GM12878 (cell line): ENCODE results near the gene C3orf33. TPM values are rescaled to one million over a fixed set of nuclear protein-coding genes. Genes with fewer than 3 reads are reported as not detected.

ENCODE experiments used
- ATAC-seq: fragments of 200-7000 bp; cut with Tn5 transposase; 3 replicates; pipeline ENCODE4 v1.9.1; 2020; ENCODE audit warnings: mild to moderate bottlenecking, moderate library complexity
- BruUV-seq: library from RNA; stranded (reverse); fragments of 400-500 nt; replicated peaks from 2 replicates; lab custom pipeline; 2021; lab: Mats Ljungman, UMichigan
- CTCF ChIA-PET: fragments of 300-600 bp; sonication (Branson Sonifier 250); formaldehyde crosslinking; extraction: SDS; loops from one replicate; lab custom pipeline; 2021; ENCODE audit warnings: inconsistent platforms; lab: Yijun Ruan, JAX
- POLR2A ChIA-PET: fragments of 350-600 bp; formaldehyde crosslinking; extraction: SDS; loops from one replicate; lab custom pipeline; 2021; ENCODE audit warnings: inconsistent platforms; lab: Charles Lee
- RAD21 ChIA-PET: fragments of 300-600 bp; sonication (Branson Sonifier 250); formaldehyde crosslinking; loops from one replicate; lab custom pipeline; 2023; ENCODE audit warnings: antibody characterized with exemption; ENCODE audit not compliant: unreplicated experiment; lab: Charles Lee
- SMC1A ChIA-PET: fragments of 300-600 bp; sonication (Branson Sonifier 250); formaldehyde crosslinking; loops from one replicate; lab custom pipeline; 2023; ENCODE audit not compliant: unreplicated experiment, uncharacterized antibody; lab: Charles Lee
- DNase-seq: peaks from one replicate; pipeline ENCODE4 v3.0.0-alpha.2; 2011; ENCODE audit warnings: low read depth, low spot score
- FAIRE-seq: peaks from 3 replicates; lab custom pipeline; 2011; peaks lifted over from hg19 to GRCh38; lab: Jason Lieb, UNC
- H2AFZ ChIP-seq: 2 replicates; pipeline ENCODE4 v1.6.0; 2011; ENCODE audit warnings: low read depth, low read length, control low read depth; ENCODE audit not compliant: control insufficient read depth
- H3K27ac ChIP-seq: 2 replicates; pipeline ENCODE4 v1.5.1; 2011; ENCODE audit warnings: control low read depth; ENCODE audit not compliant: control insufficient read depth, insufficient read depth
- H3K27me3 ChIP-seq, 2 experiments: replicated peaks in 1 of 2; 2 replicates each; pipeline versions ENCODE4 v1.6.0 to v1.6.1; 2011; ENCODE audit warnings: low read length in 1 of 2; ENCODE audit not compliant: control insufficient read depth in 2 of 2, insufficient read depth in 2 of 2
- H3K36me3 ChIP-seq, 2 experiments: 2 replicates each; pipeline ENCODE4 v1.5.1; 2011; ENCODE audit warnings: low read length in 1 of 2; ENCODE audit not compliant: control insufficient read depth in 2 of 2, insufficient read depth in 2 of 2
- H3K4me1 ChIP-seq: 2 replicates; pipeline ENCODE4 v1.6.1; 2011; ENCODE audit warnings: mild to moderate bottlenecking, low read length, moderate library complexity, mixed read lengths; ENCODE audit not compliant: control insufficient read depth, insufficient read depth
- H3K4me2 ChIP-seq: 2 replicates; pipeline ENCODE4 v1.6.0; 2011; ENCODE audit warnings: control low read depth; ENCODE audit not compliant: control insufficient read depth, insufficient read depth
- H3K4me3 ChIP-seq: fragments of 200-600 bp; sonication (generic); 2 replicates; pipeline ENCODE4 v1.5.1; 2016
- H3K79me2 ChIP-seq: 2 replicates; pipeline ENCODE4 v1.6.0; 2011; ENCODE audit warnings: low read length; ENCODE audit not compliant: control insufficient read depth, insufficient read depth
- H3K9ac ChIP-seq: 2 replicates; pipeline ENCODE4 v1.8.0; 2011; ENCODE audit warnings: low read length, control low read depth, mixed read lengths; ENCODE audit not compliant: control insufficient read depth, insufficient read depth
- H3K9me3 ChIP-seq: replicated peaks from 3 replicates; pipeline ENCODE4 v1.5.1; 2011; ENCODE audit warnings: mild to moderate bottlenecking, low read length; ENCODE audit not compliant: control insufficient read depth, insufficient read depth
- H4K20me1 ChIP-seq: 2 replicates; pipeline ENCODE4 v1.6.0; 2011; ENCODE audit not compliant: control insufficient read depth, insufficient read depth
- ATF7 ChIP-seq: fragments of 450-650 bp; IDR thresholded peaks from 2 replicates; pipeline ENCODE4 v1.6.1; 2016; ENCODE audit warnings: low read depth, mild to moderate bottlenecking
- BCLAF1 ChIP-seq: fragments of 450-650 bp; IDR thresholded peaks from 2 replicates; pipeline ENCODE4 v1.6.1; 2017; ENCODE audit warnings: antibody characterized with exemption, mild to moderate bottlenecking, moderate library complexity
- BHLHE40 ChIP-seq, 2 experiments: fragments of 450-650 bp in 1 of 2; IDR thresholded peaks; 2 replicates each; pipeline ENCODE4 v1.6.1; 2011 to 2017; ENCODE audit warnings: low read depth in 2 of 2, borderline replicate concordance in 1 of 2, improper control_type of control experiment in 1 of 2, low read length in 1 of 2, mild to moderate bottlenecking in 1 of 2
- DPF2 ChIP-seq: fragments of 450-650 bp; IDR thresholded peaks from 2 replicates; pipeline ENCODE4 v1.6.1; 2017; ENCODE audit warnings: mild to moderate bottlenecking
- EP300 ChIP-seq, 2 experiments: fragments of 150-350 bp in 1 of 2; IDR thresholded peaks; 2 replicates each; pipeline ENCODE4 v1.6.1; 2011 to 2012; ENCODE audit warnings: low read depth in 2 of 2, low read length in 2 of 2, borderline replicate concordance in 1 of 2, improper control_type of control experiment in 1 of 2, inconsistent platforms in 1 of 2; ENCODE audit not compliant: control insufficient read depth in 1 of 2
- IRF3 ChIP-seq: fragments of 450-650 bp; IDR thresholded peaks from 2 replicates; pipeline ENCODE4 v1.6.1; 2014; ENCODE audit warnings: mild to moderate bottlenecking
- JUNB ChIP-seq: IDR thresholded peaks from 2 replicates; pipeline ENCODE4 v1.6.1; 2016; ENCODE audit warnings: antibody characterized with exemption, mild to moderate bottlenecking
- KDM1A ChIP-seq: fragments of 200-600 bp; sonication (generic); IDR thresholded peaks from 2 replicates; pipeline ENCODE4 v1.6.1; 2016; ENCODE audit warnings: borderline replicate concordance
- MTA2 ChIP-seq: fragments of 450-650 bp; IDR thresholded peaks from 2 replicates; pipeline ENCODE4 v1.6.1; 2016; ENCODE audit warnings: low read depth, mild to moderate bottlenecking, moderate library complexity
- NR2C2 ChIP-seq: IDR thresholded peaks from 2 replicates; pipeline ENCODE4 v1.6.1; 2011; ENCODE audit warnings: borderline replicate concordance, low read depth; ENCODE audit not compliant: control insufficient read depth, insufficient read length
- POLR2AphosphoS2 ChIP-seq: IDR thresholded peaks from 2 replicates; pipeline ENCODE4 v1.6.1; 2011; ENCODE audit warnings: low read depth, mild to moderate bottlenecking, low read length, improper control_type of control experiment, moderate library complexity
- RAD51 ChIP-seq: fragments of 450-650 bp; IDR thresholded peaks from 2 replicates; pipeline ENCODE4 v1.6.1; 2016; ENCODE audit warnings: moderate library complexity, mild to moderate bottlenecking, inconsistent platforms
- SMAD5 ChIP-seq: IDR thresholded peaks from 2 replicates; pipeline ENCODE4 v1.6.1; 2016; ENCODE audit warnings: antibody characterized with exemption, low read depth
- SMARCA5 ChIP-seq: fragments of 450-650 bp; IDR thresholded peaks from 2 replicates; pipeline ENCODE4 v1.6.1; 2017; ENCODE audit warnings: mild to moderate bottlenecking
- SP1 ChIP-seq: IDR thresholded peaks from one replicate; pipeline ENCODE4 v1.6.1; 2011; ENCODE audit warnings: low read depth, low read length
- TCF7 ChIP-seq: IDR thresholded peaks from 2 replicates; pipeline ENCODE4 v1.6.1; 2014; ENCODE audit warnings: antibody characterized with exemption, borderline replicate concordance
- WRNIP1 ChIP-seq: IDR thresholded peaks from 2 replicates; pipeline ENCODE4 v1.6.1; 2011; ENCODE audit warnings: low read depth, low read length, improper control_type of control experiment, borderline replicate concordance
- ZNF217 ChIP-seq: fragments of 450-650 bp; IDR thresholded peaks from 2 replicates; pipeline ENCODE4 v1.6.1; 2017; ENCODE audit warnings: antibody characterized with exemption, mild to moderate bottlenecking
- ZNF24 ChIP-seq: fragments of 450-650 bp; IDR thresholded peaks from 2 replicates; pipeline ENCODE4 v1.6.1; 2017; ENCODE audit warnings: antibody characterized with exemption, mild to moderate bottlenecking
- ZNF622 ChIP-seq: fragments of 450-650 bp; IDR thresholded peaks from 2 replicates; pipeline ENCODE4 v1.6.1; 2017; ENCODE audit warnings: mild to moderate bottlenecking, inconsistent platforms
- WGBS: methylation state at CpG from one replicate; pipeline ENCODE4 v1.1.6; 2016; ENCODE audit warnings: low lambda C conversion rate; ENCODE audit not compliant: insufficient replicate concordance, insufficient coverage; ENCODE audit errors: missing lambda C conversion rate; 5-methylcytosine and 5-hydroxymethylcytosine counted together
- in situ Hi-C: fragments of 300-500 bp; cut with MboI; formaldehyde crosslinking; loops from 9 replicates; pipeline ENCODE4 v1.14.3; 2018; ENCODE audit warnings: mixed read lengths
- intact Hi-C: fragments of 100-400 bp; cut with micrococcal nuclease; formaldehyde crosslinking; loops from one replicate; pipeline ENCODE4 v1.14.2; 2022; ENCODE audit not compliant: unreplicated experiment
- polyA plus RNA-seq, 11 experiments: library from polyadenylated mRNA; depleted of rRNA in 4 of 11; unstranded in 6 of 11; stranded (reverse) in 5 of 11; fragments of >200 nt; fragmentation: Nextera tagmentation in 4 of 11; fragmentation: Illumina TruSeq in 1 of 11; extraction: Ambion mirVana in 4 of 11; extraction: Trizol in 1 of 11; gene quantifications; 1 replicate in 1 of 11; 2 replicates in 10 of 11; pipeline versions ENCODE4 v1.2.1 to v1.2.3, GENCODE V29; 2011 to 2016; ENCODE audit warnings: inconsistent platforms in 2 of 11, missing spikeins in 2 of 11, low read depth in 1 of 11
- total RNA-seq, 4 experiments: library from RNA; depleted of rRNA in 3 of 4; stranded (reverse); fragments of >200 nt in 3 of 4; fragmentation: Illumina TruSeq in 1 of 4; extraction: Trizol in 1 of 4; gene quantifications; 2 replicates each; pipeline versions ENCODE4 v1.2.1 to v1.2.3, GENCODE V29; 2013 to 2021

The C3orf33 gene
- total and polyA plus RNA-seq, 10 of the 15 experiments (the other 5 are each of a cell fraction or from before 2014, with no cell fraction given): 0.35 to 1.7 (median 0.90) TPM

- in situ Hi-C loops: no loop called here
- ChIA-PET CTCF (interaction anchor here (1.4 to 3.5 kb wide), 3 partner anchors 9 to 37 kb away, joined by 5 to 19 read pairs (median 7); partner anchors contain the start of gene C3orf33), POLR2A (interaction anchor here (0.6 to 2.7 kb wide), 4 partner anchors 10 to 67 kb away, joined by 3 to 20 read pairs (median 7); partner anchors contain the start of genes C3orf33 and SLC33A1), SMC1A (interaction anchor here (0.7 to 1.6 kb wide), 8 partner anchors 10 to 403 kb away, joined by 3 to 15 read pairs (median 4); partner anchors contain the start of genes C3orf33 and SLC33A1), RAD21 (interaction anchor here (1.6 to 2.7 kb wide), 2 partner anchors 9 to 38 kb away, joined by 11 to 14 read pairs; partner anchors contain the start of gene C3orf33)
- Histone ChIP-seq H3K9me3 (no peaks in the 10 kb centered on the region), H2AFZ (0 out of 2 replicates have a peak overlapping the region, but pooled peaks have one; percentile 12), H3K27me3 (no peaks in the 10 kb centered on the region), H3K36me3 (peaks cover 0 to 6% of the 10 kb centered on the region in 2 experiments; a peak in 1 of 4 replicates), H3K4me3 (peak overlapping the region; percentile 13; the same call in 1 of the 2 replicates), H4K20me1 (no peaks in the 10 kb centered on the region), H3K79me2 (peaks cover 46% of the 10 kb centered on the region), H3K4me1 (peaks cover 11% of the 10 kb centered on the region), H3K9ac (no peak overlapping the region), H3K4me2 (peak overlapping the region; percentile 31), H3K27ac (no peak overlapping the region)
- intact Hi-C loops: no loop called here
- DNase-seq (no peak), FAIRE-seq (no peak), ATAC-seq (peak; percentile 74)
- BruUV-seq: no TSS peak
- TF ChIP-seq SMARCA5: no peak
- no peak for TF ChIP-seq POLR2AphosphoS2
- TF ChIP-seq JUNB: peak; percentile 16; the same call in 1 of the 2 replicates
- TF ChIP-seq RAD51: no peak
- TF ChIP-seq SMAD5: no peak
- TF ChIP-seq EP300 (IDR thresholded peaks at IDR 0.05; ENCODE audit: borderline replicate concordance in 1 of 2, control insufficient read depth in 1 of 2, low read depth in 2 of 2, low read length in 2 of 2): no peak
- no peak for TF ChIP-seq ZNF622
- TF ChIP-seq ZNF217: 0 out of 2 replicates have a peak, but pooled peaks have one; percentile 58
- TF ChIP-seq KDM1A: no peak
- peak; percentile 76 for TF ChIP-seq MTA2
- no peak for TF ChIP-seq BHLHE40 (IDR thresholded peaks at IDR 0.05; ENCODE audit: borderline replicate concordance in 1 of 2, low read depth in 2 of 2, low read length in 1 of 2)
- TF ChIP-seq WRNIP1: no peak
- no peak for TF ChIP-seq SP1
- TF ChIP-seq DPF2: 0 out of 2 replicates have a peak, but pooled peaks have one; percentile 51
- TF ChIP-seq ATF7: 0 out of 2 replicates have a peak, but pooled peaks have one; percentile 20
- no peak for TF ChIP-seq IRF3
- TF ChIP-seq TCF7: no peak
- TF ChIP-seq BCLAF1: no peak
- TF ChIP-seq NR2C2: no peak
- TF ChIP-seq ZNF24: 0 out of 2 replicates have a peak, but pooled peaks have one; percentile 4
- 5% methylated on average over 1 of the region's 1 CpG for WGBS
Measured at GRCh38 chr3:155843569-155843968, 37.5 kb upstream of the C3orf33 start.
